Stimulated activated CD4-positive, alpha-beta T cell treated with anti-CD3 and anti-CD28 coated beads, Interleukin-1b, Interleukin-23, amount 100 ng/mL, for 48 hours (primary cell): ENCODE results near the gene OR51B4.

Source experiments
- DNase-seq: peaks from one replicate; pipeline ENCODE4 v3.0.0-alpha.2; 2020

Gene OR51B4

DNA sequence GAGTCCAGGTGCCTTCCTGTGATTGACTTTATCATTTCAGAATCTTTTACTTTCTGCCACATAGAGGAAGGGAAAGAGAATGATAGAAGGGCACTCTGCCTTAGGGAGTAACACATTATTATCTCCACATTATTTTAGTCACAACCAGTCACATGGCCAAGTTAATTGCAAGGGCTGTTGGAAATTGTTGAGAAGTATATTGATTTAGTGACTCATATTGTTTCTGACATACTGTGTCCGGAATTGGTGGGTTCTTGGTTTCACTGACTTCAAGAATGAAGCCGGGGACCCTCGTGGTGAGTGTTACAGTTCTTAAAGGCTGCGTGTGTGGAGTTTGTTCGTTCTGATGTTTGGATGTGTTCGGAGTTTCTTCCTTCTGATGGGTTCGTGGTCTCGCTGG lies 8.7 kb downstream of the OR51B4 start:
- DNase-seq, result no peak

- no peak for DNase-seq
These were observed 10.4 kb downstream of the OR51B4 start for GRCh38 chr11:5291207-5291838.

- no peak for DNase-seq
These were observed 11.6 kb downstream of the OR51B4 start for GRCh38 chr11:5290106-5290505.

- DNase-seq, result no peak
These were observed 12.1 kb downstream of the OR51B4 start for GRCh38 chr11:5289696-5290095.

GRCh38 chr11:5288906-5289550 lies 12.7 kb downstream of the OR51B4 start:
- no peak for DNase-seq

DNA sequence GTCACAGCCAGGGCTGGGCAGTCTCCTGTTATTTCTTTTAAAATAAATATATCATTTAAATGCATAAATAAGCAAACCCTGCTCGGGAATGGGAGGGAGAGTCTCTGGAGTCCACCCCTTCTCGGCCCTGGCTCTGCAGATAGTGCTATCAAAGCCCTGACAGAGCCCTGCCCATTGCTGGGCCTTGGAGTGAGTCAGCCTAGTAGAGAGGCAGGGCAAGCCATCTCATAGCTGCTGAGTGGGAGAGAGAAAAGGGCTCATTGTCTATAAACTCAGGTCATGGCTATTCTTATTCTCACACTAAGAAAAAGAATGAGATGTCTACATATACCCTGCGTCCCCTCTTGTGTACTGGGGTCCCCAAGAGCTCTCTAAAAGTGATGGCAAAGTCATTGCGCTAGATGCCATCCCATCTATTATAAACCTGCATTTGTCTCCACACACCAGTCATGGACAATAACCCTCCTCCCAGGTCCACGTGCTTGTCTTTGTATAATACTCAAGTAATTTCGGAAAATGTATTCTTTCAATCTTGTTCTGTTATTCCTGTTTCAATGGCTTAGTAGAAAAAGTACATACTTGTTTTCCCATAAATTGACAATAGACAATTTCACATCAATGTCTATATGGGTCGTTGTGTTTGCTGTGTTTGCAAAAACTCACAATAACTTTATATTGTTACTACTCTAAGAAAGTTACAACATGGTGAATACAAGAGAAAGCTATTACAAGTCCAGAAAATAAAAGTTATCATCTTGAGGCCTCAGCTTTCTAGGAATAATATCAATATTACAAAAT lies 13.4 kb downstream of the OR51B4 start:
- DNase-seq, result no peak

DNA sequence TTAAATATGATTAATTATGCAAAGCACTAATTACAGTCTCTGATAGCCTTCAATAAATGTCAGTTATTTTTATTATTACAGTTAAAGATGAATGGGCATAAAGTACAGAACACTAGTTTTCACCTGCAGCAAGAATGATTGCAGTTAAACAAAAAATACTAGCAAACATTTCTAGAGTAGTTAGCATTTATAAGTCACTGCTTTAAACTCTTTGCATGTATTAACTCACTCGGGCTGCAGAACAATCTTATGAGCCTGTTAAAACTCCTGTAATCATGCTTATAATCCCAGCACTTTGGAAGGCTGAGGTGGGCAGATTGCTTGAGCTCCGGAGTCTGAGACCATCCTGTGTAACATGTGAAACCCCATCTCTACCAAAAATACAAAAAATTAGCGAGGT lies 14.8 kb downstream of the OR51B4 start:
- no peak for DNase-seq

GRCh38 chr11:5286351-5286750 lies 15.4 kb downstream of the OR51B4 start:
- no peak for DNase-seq

- DNase-seq, result no peak
These were observed 15.9 kb downstream of the OR51B4 start for GRCh38 chr11:5285703-5286340.

DNA sequence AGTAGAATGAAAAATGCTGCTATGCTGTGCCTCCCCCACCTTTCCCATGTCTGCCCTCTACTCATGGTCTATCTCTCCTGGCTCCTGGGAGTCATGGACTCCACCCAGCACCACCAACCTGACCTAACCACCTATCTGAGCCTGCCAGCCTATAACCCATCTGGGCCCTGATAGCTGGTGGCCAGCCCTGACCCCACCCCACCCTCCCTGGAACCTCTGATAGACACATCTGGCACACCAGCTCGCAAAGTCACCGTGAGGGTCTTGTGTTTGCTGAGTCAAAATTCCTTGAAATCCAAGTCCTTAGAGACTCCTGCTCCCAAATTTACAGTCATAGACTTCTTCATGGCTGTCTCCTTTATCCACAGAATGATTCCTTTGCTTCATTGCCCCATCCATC lies 17.1 kb downstream of the OR51B4 start:
- no peak for DNase-seq

DNA sequence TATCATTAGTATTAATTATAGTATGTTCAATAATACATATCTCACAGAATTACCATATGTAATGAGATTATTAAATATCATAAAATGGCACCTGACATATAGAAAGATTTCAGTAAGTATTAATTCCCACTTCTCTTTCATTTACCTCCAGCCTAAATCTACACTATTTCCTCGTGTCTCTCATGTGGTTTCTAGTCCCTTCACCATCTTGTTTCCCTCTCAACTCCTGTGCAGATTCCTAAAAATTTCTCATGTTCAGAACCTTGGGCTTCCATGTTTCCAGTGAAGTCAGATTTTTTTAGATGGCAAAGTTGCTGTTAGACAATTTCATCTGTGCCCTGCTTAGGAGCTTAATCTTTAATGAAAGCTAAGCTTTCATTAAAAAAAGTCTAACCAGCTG lies 17.9 kb downstream of the OR51B4 start:
- no peak for DNase-seq

- DNase-seq, result no peak
These were observed 18.7 kb downstream of the OR51B4 start for GRCh38 chr11:5283086-5283485.

DNA sequence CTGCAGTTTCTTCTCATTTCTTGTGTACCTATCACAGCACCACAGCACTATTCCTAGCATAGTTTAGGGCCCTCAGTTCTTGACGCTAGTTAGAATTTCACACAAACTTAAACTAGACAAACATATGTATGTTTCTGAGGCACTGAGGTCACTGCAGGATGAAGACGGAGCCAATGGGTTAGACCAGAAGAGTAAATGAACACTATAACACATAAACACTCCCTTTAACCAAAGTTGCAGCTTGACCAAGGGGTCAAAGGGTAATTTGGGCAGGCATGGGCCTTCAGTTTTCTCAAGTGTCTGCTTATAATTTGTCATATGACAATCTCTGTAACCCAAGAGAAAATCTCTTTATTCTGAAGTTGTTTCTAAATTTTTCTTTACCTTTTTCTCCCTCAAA lies 19.1 kb downstream of the OR51B4 start:
- DNase-seq, result no peak

DNA sequence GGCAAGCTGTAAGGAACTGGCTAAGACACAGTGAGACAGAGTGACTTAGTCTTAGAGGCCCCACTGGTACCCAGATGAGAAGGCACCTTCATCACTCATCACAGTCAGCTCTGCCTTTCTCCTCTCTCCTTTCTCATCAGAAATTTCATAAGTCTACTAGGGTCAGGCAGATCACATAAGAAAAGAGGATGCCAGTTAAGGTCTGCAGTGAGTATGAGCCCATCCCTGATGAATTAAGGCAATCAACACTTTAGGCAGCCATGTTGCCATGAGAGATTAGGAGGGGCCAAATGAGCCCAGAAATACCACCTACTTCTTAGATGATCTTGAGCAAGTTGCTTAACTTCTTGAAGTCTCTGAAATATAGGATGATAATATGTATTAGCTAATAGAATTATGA lies 20.1 kb downstream of the OR51B4 start:
- DNase-seq, result no peak

- peak; percentile 42 for DNase-seq
These were observed 21.1 kb downstream of the OR51B4 start for GRCh38 chr11:5280582-5281102.

DNA sequence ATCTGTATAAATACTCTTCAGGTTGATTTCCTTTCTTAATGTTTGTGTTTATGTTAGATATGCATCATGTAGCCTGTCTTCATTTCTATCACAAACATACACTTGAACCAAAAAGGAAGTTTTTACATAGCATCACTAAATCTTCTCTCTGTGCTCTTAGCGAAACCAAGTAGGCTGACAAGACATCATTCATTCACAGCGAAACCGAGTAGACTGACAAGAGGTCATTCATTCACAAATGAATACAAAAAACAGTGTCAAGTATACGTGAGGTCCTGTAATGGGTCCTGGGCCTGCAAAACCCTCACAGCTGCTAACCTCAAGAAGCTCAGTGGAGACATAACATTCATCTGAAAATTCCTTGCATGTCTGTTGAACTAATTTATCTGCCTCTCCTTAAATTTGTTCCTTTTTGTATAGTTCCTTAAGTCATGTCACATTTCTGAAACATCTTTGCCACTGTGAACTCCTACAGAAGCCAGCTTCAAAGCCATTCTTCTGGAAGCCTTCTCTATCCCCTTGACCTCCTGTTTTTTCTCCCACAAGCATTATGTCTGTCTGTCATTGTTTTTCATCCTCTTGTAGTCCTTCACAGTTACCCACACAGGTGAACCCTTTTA lies 22.2 kb downstream of the OR51B4 start:
- DNase-seq, result no peak

DNA sequence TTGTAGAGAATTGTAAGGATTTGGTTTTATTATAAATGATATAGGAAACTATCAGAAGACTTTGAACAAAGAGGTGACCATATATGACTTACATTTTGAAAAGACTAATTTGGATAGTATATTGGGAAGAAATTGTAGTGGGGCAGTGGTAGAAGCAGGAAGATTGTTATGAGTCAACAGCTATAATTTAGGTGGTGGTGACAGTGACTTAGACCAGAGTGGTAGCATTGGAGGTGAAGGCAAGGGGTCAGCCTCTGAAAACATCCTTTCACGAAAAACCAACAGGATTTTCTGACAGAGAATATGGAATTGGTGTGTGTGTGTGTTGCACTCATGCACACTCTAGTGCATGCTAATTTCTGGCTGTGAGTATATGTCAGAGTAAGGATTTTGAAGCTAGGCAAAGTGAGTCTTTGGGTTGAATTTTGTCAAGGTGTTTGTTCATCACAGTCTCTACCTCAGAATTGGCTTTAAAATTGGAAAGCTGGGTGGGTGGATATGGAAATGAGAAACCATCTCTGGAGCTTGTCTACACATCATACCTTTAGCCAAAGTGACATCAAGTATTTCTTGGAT lies 23.9 kb downstream of the OR51B4 start:
- DNase-seq, result no peak

- no peak for DNase-seq
These were observed 25.0 kb downstream of the OR51B4 start for GRCh38 chr11:5276697-5277096.

DNA sequence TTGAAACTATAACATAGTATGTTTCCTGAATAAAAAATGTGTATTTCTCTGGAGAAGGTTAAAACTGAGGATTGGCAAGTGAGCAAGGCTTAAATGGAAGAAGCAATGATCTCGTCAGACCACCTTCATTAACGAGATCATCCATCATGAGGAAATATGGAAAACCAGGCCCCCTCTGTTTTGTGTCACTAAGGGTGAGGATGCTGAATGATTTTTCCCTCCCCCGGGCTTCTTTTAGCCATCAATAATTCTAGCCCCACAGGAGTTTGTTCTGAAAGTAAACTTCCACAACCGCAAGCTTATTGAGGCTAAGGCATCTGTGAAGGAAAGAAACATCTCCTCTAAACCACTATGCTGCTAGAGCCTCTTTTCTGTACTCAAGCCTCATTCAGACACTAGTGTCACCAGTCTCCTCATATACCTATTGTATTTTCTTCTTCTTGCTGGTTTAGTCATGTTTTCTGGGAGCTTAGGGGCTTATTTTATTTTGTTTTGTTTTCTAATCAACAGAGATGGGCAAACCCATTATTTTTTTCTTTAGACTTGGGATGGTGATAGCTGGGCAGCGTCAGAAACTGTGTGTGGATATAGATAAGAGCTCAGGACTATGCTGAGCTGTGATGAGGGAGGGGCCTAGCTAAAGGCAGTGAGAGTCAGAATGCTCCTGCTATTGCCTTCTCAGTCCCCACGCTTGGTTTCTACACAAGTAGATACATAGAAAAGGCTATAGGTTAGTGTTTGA lies 26.2 kb downstream of the OR51B4 start:
- no peak for DNase-seq

- no peak for DNase-seq
These were observed 27.4 kb downstream of the OR51B4 start for GRCh38 chr11:5274395-5274794.

DNA sequence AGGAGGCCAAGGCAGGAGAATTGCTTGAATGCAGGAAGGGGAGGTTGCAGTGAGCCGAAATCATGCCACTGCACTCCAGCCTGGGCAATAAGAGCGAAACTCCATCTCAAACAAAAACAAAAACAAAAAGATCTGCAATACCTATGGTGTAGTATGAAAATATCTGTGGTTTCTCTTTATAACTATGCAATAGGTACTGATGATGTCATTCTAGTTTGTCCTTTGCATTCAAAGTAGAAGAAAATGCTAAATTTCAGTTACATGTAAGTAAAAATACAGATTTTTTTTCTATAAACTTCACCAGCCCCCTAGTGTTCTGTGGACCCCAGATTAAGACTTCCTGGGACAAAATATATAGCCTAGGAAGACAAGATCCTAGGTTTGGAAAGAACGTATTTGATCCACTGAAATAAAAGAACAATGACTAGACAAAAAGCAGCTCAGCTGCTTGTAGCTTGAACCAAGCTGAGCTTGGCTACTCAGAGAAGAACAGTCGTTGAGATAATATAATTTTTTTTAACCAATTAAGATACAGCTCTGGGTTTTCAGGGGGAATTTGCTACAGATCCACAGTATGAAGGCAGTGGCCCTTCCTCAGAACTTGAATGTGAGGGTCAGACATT lies 29.2 kb downstream of the OR51B4 start:
- DNase-seq, result no peak
